Transverse colon (tissue), 4 donors: ENCODE data around the gene HSD17B2. TPM values are rescaled to one million over a fixed set of nuclear protein-coding genes. Genes with fewer than 3 reads are reported as not detected.

Experiments used
- DNase-seq: peaks from one replicate; pipeline ENCODE4 v3.0.0-alpha.2; 2019
- H3K27ac ChIP-seq, 4 donors: fragments of 200-600 bp; sonication (generic); 2 replicates each; pipeline ENCODE4 v1.5.1; 2016 to 2018; ENCODE audit warnings: inconsistent platforms in 4 of 4
- H3K27me3 ChIP-seq: fragments of 200-600 bp; sonication (generic); 2 replicates; pipeline ENCODE4 v1.5.1; 2017; ENCODE audit warnings: inconsistent platforms
- H3K36me3 ChIP-seq, 4 donors: fragments of 200-600 bp; sonication (generic); 2 replicates each; pipeline ENCODE4 v1.5.1; 2017 to 2019; ENCODE audit warnings: inconsistent platforms in 4 of 4
- H3K4me1 ChIP-seq, 4 donors: fragments of 200-600 bp; sonication (generic); 2 replicates each; pipeline ENCODE4 v1.5.1; 2017 to 2020; ENCODE audit warnings: inconsistent platforms in 4 of 4
- H3K4me3 ChIP-seq, 4 donors: fragments of 200-600 bp; sonication (generic); 1 replicate in 1 of 4; 2 replicates in 3 of 4; pipeline versions ENCODE4 v1.5.1 to v1.6.1; 2017 to 2019; ENCODE audit warnings: inconsistent platforms in 4 of 4
- H3K9me3 ChIP-seq, 2 donors: fragments of 200-600 bp; sonication (generic); 2 replicates each; pipeline ENCODE4 v1.5.1; 2017 to 2019; ENCODE audit warnings: inconsistent platforms in 2 of 2
- EP300 ChIP-seq: sonication (generic); formaldehyde crosslinking; IDR thresholded peaks from one replicate; pipeline ENCODE4 v1.6.1; 2017; ENCODE audit warnings: antibody characterized with exemption, low read depth
- POLR2A ChIP-seq: fragments of 450-650 bp; IDR thresholded peaks from one replicate; pipeline ENCODE4 v1.6.1; 2016; ENCODE audit warnings: antibody characterized with exemption, mild to moderate bottlenecking, moderate library complexity
- POLR2AphosphoS5 ChIP-seq, 3 donors: sonication (generic); formaldehyde crosslinking; IDR thresholded peaks; one replicate each; pipeline ENCODE4 v1.6.1; 2016; ENCODE audit warnings: antibody characterized with exemption in 3 of 3
- WGBS, 2 donors: methylation state at CpG; one replicate each; pipeline ENCODE4 v1.1.5; 2018; ENCODE audit warnings: low coverage in 1 of 2; 5-methylcytosine and 5-hydroxymethylcytosine counted together
- in situ Hi-C, 4 donors: fragments of 200-750 bp; cut with MboI; loops; one replicate each; pipeline versions ENCODE4 v1.15.0 to v1.15.1; 2017; ENCODE audit warnings: low sequenced_read_pairs in 3 of 4, low pct_ligation_motif_present in 1 of 4, low pct_unique_long_range_greater_than_20kb in 1 of 4
- intact Hi-C: fragments of 100-400 bp; cut with DNase I; formaldehyde crosslinking; loops from one replicate; pipeline ENCODE4 v1.15.1; 2023; ENCODE audit warnings: low total_unique reads
- total RNA-seq, 4 donors: library from RNA; depleted of rRNA; stranded (reverse); fragments of >200 nt; gene quantifications; one replicate each; pipeline ENCODE4 v1.1.0, GENCODE V29; 2016
- TF ChIP-seq, protein P1 (sequence below), 5 experiments: fragments of 200-600 bp in 3 of 5; fragments of 450-650 bp in 2 of 5; sonication (generic) in 3 of 5; IDR thresholded peaks; 1 replicate in 2 of 5; 2 replicates in 3 of 5; pipeline ENCODE4 v1.5.1; 2016 to 2017; ENCODE audit warnings: antibody characterized with exemption in 5 of 5, inconsistent platforms in 3 of 5, mild to moderate bottlenecking in 2 of 5, moderate library complexity in 1 of 5

HSD17B2 gene
- total RNA-seq, 4 donors from 2014 or later, result 9.6 to 146 (median 82.3) TPM

GRCh38 chr16:82047374-82047773 is 12.3 kb downstream of the HSD17B2 start:
- intact Hi-C loops (no loop called here), in situ Hi-C loops (loop anchor here in 1 of 4 donors (25.0 kb wide), 1 partner anchor 190 kb away; no protein-coding TSS in a partner anchor)
- Histone ChIP-seq H3K27me3 (no peaks in the 10 kb centered on the region), H3K4me1 (peaks cover 2 to 67% (median 19%) of the 10 kb centered on the region in 4 donors), H3K36me3 (no peaks in the 10 kb centered on the region), H3K4me3 (no peak overlapping the region), H3K27ac (no peak overlapping the region), H3K9me3 (no peaks in the 10 kb centered on the region)
- 88 to 96% methylated on average over 2 of the region's 2 CpGs for WGBS, 2 donors
- no peak for TF ChIP-seq POLR2AphosphoS5 (IDR thresholded peaks at IDR 0.05)
- TF ChIP-seq EP300, result no peak
- TF ChIP-seq POLR2A, result no peak
- TF ChIP-seq, protein P1, sequence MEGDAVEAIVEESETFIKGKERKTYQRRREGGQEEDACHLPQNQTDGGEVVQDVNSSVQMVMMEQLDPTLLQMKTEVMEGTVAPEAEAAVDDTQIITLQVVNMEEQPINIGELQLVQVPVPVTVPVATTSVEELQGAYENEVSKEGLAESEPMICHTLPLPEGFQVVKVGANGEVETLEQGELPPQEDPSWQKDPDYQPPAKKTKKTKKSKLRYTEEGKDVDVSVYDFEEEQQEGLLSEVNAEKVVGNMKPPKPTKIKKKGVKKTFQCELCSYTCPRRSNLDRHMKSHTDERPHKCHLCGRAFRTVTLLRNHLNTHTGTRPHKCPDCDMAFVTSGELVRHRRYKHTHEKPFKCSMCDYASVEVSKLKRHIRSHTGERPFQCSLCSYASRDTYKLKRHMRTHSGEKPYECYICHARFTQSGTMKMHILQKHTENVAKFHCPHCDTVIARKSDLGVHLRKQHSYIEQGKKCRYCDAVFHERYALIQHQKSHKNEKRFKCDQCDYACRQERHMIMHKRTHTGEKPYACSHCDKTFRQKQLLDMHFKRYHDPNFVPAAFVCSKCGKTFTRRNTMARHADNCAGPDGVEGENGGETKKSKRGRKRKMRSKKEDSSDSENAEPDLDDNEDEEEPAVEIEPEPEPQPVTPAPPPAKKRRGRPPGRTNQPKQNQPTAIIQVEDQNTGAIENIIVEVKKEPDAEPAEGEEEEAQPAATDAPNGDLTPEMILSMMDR (IDR thresholded peaks at IDR 0.05), result no peak
- DNase-seq, result no peak

DNA sequence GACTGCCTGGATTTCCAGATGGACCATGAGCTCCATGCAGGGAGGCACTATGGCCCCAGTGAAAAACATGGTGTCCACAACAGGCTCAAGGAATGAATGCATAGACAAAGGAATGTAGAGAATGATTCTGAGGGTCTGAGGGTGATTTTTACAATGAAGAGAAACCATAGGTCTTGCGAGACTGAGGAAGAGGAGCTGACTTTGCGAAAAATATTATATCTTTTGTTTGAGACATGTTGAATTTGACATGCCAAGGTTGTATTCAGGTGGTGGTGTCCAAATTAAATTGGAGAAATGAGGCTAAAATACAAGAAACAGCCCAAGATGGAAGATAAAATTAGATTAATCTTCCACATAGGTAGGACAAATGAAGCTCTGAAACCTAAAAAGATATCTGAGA is 12.7 kb downstream of the HSD17B2 start:
- DNase-seq, result no peak
- no peaks in the 10 kb centered on the region for H3K27me3 ChIP-seq
- 92 to 94% methylated on average over 2 of the region's 2 CpGs for WGBS, 2 donors
- H3K9me3 ChIP-seq, result no peaks in the 10 kb centered on the region
- in situ Hi-C loops, result loop anchor here in 1 of 4 donors (25.0 kb wide), 1 partner anchor 190 kb away; no protein-coding TSS in a partner anchor
- H3K4me1 ChIP-seq, result peaks cover 2 to 71% (median 20%) of the 10 kb centered on the region in 4 donors
- TF ChIP-seq POLR2AphosphoS5 (IDR thresholded peaks at IDR 0.05) (no peak), POLR2A (no peak), EP300 (no peak)
- TF ChIP-seq, protein P1 (IDR thresholded peaks at IDR 0.05), result no peak
- H3K4me3 ChIP-seq, result no peak overlapping the region
- intact Hi-C loops, result no loop called here
- no peaks in the 10 kb centered on the region for H3K36me3 ChIP-seq
- no peak overlapping the region for H3K27ac ChIP-seq

DNA sequence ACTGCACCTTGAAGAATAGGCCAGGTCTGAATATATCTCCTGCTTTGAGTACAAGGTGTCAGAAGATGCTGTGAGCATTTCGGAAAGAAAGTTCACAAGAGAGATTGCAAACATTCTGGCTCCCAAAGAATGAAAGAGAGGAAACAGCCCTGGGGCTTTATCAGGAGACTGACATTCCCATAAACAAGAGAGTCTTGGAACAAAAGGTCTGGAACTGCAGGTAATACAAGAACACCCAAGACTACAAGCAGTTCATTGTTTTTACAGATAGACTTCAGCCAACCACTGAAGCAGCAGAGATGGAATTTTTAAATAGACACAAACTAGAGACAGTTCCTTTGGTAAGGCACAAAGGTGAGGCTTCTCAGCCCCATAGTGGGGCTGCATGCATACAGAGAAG is 14.4 kb downstream of the HSD17B2 start:
- Histone ChIP-seq H3K9me3 (no peaks in the 10 kb centered on the region), H3K27ac (peak overlapping the region in 1 of 4 donors; percentile 69), H3K36me3 (no peaks in the 10 kb centered on the region), H3K27me3 (no peaks in the 10 kb centered on the region), H3K4me3 (no peak overlapping the region), H3K4me1 (peaks cover 2 to 71% (median 20%) of the 10 kb centered on the region in 4 donors)
- 61 to 63% methylated on average over 1 of the region's 1 CpG for WGBS, 2 donors
- DNase-seq, result no peak
- in situ Hi-C loops, result loop anchor here in 1 of 4 donors (25.0 kb wide), 1 partner anchor 188 kb away; no protein-coding TSS in a partner anchor
- intact Hi-C loops, result no loop called here
- TF ChIP-seq, protein P1 (IDR thresholded peaks at IDR 0.05), result no peak

GRCh38 chr16:82050506-82050905 is 15.5 kb downstream of the HSD17B2 start:
- 20 to 34% methylated on average over 3 of the region's 3 CpGs for WGBS, 2 donors
- no peak for DNase-seq
- H3K36me3 ChIP-seq, result no peaks in the 10 kb centered on the region
- in situ Hi-C loops (no loop called here), intact Hi-C loops (no loop called here)
- no peak overlapping the region for H3K4me3 ChIP-seq
- H3K9me3 ChIP-seq, result no peaks in the 10 kb centered on the region
- no peak for TF ChIP-seq EP300
- no peak for TF ChIP-seq POLR2AphosphoS5 (IDR thresholded peaks at IDR 0.05)
- TF ChIP-seq, protein P1 (IDR thresholded peaks at IDR 0.05), result no peak
- no peak for TF ChIP-seq POLR2A
- H3K4me1 ChIP-seq, result peaks cover 2 to 69% (median 20%) of the 10 kb centered on the region in 4 donors
- H3K27me3 ChIP-seq, result no peaks in the 10 kb centered on the region
- H3K27ac ChIP-seq, result peak overlapping the region; percentile 60 to 69 (median 67)
